NCI-H146 treated with DMSO at 0.1 percent for 48 hours (cell line): ENCODE data around the gene GTPBP6.

Experiments used
- DNase-seq: peaks from one replicate; lab custom pipeline; 2025; ENCODE audit not compliant: unreplicated experiment; lab: John Stamatoyannopoulos, UW

GTPBP6 gene, protein sequence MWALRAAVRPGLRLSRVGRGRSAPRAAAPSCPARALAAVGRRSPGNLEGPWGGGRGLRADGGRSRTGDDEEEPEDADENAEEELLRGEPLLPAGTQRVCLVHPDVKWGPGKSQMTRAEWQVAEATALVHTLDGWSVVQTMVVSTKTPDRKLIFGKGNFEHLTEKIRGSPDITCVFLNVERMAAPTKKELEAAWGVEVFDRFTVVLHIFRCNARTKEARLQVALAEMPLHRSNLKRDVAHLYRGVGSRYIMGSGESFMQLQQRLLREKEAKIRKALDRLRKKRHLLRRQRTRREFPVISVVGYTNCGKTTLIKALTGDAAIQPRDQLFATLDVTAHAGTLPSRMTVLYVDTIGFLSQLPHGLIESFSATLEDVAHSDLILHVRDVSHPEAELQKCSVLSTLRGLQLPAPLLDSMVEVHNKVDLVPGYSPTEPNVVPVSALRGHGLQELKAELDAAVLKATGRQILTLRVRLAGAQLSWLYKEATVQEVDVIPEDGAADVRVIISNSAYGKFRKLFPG

DNA sequence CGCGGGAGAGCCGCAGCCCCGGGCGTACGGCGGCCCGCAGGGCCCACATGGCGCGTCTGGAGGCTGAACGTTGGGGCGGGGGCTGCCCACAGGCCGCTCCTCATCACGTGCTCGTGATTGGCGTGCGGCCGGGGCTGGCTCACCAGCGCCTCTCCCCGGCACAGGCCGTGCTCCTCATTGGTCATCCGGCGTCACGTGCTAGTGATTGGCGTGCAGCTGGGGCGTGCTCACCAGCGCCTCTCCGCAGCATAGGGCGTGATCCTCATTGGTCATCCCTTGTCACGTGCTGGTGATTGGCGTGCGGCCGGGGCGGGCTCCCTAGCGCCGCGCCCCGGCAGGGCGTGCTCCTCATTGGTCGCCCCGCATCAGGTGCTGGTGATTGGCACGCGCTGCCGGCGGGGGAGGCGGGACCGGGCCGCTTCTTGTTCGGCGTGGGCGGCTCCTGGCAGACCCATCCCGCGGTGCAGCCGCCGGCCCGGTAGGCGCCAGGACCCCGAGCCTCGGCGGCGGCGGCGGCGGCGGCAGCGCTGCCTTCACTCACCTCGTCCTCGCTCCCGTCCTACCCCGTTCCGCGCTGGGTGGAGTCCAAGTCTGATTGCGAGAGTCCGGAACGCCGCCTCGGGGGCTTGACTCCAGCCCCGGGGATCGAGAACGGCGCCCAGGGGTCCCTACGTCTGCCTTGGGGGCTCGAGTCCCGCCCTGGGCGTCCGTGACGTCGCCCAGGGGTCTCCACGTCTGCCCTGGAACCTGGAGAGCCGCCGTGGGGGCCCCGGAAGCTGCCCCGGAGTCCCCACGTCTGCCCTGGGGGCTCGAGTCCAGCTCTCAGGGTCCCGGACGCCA lies at the start of gene GTPBP6:
TSS of gene GTPBP6 (minus strand) at position 58 of the 840 bp plus-strand sequence. CDS start at position 49, 9 bp downstream.
- DNase-seq, result no peak

DNA sequence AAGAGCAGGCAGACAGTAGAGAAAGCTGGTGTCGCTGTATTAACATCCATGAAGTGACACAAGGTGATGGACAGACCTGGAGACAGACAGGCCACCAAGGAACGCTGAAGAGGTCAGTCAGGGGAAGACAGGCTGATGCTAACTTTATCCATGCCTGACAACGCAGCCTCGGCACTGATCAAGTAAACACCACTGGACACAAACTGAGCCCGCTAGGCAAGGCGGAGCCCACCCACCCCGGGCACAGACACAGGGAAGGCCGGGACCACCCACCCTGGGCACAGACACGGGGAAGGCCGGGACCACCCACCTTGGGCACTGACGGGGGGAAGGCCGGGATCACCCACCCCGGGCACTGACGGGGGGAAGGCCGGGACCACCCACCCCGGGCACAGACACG lies 49.3 kb upstream of the GTPBP6 start:
- no peak for DNase-seq

DNA sequence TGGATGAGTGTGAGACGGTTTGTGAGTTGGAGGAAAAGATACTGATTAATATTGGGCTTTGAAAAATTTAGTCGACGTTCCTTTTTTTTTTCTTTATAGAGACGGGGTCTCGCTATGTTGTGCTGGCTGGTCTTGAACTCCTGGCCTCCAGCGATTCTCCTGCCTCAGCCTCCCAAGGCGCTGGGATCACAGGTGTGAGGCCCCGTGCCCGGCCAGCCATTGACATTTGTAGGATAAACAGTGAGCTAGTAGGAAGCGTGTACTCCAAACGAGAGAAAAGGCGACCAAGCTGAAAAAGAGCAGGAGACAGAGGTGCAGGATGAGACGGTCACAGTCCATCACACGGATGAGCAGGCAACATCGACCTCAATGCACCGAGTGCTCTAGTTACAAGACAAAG lies 48.8 kb upstream of the GTPBP6 start:
- no peak for DNase-seq

DNA sequence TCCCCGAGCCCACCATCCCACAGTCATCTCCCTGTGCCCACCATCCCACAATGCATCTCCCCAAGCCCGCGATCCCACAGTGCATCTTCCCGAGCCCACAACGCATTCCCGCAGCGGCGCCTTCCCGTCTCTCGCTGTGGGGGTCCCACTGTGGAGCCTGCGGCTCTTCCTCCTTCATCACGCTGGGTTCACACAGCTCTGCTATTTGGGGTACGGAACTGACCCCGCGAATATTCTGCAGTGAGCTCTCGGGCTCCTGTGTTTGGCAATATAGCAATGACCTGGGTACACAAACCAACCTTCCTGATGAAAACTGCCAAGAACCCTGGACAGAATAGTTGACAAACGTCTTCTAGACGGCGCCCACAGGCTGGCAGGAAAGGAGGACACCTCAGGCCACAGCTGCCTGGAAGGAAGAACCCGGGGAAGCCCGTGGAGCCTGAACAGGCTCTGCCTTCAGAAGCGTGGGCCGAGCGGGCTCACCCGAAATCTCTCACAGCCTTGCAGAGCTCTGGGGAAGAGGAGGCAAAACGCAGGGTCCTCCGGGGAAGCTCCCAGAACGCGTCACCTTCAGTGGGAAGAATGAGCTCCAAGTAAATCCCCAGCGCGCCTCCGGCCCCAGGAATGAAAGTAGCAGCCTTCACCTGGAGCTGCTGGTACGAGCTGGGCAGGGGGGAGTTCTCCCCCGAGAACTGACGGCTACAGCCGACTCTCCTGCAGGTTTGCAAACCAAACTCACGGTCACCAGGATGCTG lies 45.2 kb upstream of the GTPBP6 start:
- DNase-seq, result no peak

DNA sequence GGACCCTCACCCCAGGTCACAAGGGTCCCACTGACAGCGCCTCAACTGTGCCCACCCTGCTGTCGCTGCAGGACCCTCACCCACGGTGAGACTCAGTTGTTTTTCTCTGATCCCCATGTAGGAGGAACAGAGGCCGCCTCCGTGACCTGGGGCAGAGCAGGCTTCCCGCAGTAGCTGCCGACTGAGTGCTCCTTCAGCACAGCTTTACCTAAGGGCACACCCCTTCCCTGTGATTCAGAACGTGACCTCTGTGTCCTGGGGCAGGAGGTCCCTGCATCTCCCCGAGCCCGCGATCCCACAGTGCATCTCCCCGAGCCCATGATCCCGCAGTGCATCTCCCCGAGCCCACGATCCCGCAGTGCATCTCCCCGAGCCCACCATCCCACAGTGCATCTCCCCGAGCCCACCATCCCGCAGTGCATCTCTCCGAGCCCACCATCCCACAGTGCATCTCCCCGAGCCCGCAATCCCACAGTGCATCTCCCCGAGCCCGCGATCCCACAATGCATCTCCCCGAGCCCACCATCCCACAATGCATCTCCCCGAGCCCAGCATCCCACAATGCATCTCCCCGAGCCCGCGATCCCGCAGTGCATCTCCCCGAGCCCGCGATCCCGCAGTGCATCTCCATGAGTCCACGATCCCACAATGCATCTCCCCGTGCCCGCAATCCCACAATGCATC lies 44.5 kb upstream of the GTPBP6 start:
- no peak for DNase-seq

DNA sequence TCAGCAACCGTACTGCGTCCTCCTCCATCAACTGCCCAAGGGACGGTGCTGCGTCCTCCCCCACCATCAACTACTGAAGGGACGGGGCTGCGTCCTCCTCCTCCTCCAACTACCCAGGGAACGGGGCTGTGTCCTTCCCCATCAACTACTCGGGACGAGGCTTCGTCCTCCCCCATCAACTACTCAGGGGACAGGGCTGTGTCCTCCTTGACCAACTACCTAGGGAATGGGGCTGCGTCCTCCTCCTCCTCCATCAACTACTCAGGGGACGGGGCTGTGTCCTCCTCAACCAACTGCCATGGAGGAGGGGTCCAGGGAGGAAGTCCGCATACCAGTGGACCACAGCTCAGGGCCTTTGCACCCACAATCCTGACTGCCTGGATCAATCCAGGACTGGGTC lies 43.8 kb upstream of the GTPBP6 start:
- no peak for DNase-seq

DNA sequence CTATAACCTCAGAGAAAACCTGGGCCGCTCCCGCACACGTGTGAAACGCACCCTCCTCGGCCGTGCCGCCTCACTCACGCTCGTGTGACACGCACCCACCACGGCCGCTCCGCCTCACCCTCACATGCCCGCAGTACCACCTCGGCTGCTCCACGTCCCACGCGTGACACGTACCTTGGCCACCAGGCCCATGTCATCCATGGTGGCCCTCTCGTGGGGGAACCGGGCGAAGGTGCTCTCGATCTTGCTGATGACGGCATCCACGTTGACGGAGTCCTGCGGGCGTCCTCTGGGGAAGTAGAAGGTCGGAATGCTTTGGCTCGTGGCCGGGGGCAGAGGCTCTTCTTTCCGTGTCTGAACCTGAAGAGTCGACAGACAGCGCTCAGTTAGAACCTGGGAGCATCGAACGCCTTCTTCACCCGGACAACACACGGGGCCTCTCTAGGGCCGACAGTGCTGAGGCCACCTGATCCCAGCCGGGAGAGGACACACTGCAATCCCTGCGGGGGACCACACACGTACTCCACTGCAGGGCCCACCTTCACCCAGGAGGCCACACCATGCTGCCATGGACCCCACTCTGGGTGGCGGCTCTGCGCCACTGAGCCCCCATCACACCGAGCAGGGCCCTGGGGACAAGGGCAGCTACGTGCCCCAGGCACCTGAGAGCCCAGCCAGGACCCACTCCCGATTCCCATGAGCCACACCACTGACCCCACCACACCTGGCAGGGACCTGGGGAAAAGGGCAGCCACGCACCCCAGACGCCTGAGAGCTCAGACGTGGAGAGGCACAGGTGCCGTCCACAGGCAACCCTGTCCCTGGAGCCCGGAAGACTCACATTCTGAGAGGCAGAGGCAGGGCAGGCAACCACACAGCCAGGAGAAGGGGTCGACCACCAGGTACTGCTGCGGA lies 42.9 kb upstream of the GTPBP6 start:
- DNase-seq, result no peak

DNA sequence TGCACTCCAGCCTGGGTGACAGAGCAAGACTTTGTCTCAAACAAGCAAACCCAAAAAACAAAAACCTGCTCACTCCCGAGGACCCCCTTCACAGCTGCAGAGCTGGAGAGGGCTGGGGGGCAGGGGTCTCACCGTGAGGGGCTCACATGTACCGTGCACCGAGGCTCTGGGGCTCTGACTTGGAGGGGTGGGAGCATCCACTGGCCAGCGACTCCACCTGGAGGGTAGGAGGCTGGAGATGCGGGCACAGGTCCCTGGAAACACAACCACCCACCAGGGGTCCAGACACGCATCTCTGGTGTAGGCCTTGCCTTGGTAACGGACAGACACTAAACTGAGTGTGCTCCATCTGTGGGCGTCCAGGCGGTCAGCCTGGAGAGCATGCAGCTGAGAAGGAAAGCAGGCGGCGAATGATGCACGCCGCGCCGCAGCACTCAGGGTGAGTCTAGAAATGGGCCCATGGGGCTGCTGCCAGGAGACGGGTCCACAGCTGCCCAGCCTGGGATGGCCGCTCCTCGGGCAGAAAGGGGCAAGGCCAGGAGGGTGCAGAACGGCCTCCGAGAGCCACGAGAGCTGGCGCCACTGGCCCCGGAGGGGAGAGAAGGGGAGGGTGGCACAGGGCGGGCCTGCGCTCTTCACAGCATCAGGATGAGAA lies 42.0 kb upstream of the GTPBP6 start:
- no peak for DNase-seq

DNA sequence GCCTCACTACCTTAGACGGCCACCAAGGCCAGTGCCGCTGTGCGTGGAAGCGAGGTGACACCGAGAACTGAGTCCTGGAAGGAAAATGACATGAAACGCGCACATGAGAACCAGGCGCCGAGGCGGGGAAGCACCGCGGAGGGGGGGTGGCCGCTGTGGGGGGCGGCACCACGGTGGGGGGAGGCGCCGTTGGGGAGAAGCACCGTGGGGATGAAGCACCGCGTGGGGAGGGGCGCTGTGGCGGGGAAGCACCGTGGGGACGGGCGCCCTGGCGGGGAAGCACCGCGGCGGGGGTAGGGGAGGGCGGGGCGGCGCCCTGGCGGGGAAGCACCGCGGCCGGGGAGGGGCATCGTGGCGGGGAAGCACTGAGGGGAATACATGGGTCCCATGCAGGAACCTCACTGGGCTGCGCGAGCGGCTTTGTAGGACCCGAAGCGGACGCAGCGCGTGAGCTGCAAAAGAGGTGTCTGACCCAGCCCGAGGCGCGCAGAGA lies 40.1 kb upstream of the GTPBP6 start:
- DNase-seq, result no peak

DNA sequence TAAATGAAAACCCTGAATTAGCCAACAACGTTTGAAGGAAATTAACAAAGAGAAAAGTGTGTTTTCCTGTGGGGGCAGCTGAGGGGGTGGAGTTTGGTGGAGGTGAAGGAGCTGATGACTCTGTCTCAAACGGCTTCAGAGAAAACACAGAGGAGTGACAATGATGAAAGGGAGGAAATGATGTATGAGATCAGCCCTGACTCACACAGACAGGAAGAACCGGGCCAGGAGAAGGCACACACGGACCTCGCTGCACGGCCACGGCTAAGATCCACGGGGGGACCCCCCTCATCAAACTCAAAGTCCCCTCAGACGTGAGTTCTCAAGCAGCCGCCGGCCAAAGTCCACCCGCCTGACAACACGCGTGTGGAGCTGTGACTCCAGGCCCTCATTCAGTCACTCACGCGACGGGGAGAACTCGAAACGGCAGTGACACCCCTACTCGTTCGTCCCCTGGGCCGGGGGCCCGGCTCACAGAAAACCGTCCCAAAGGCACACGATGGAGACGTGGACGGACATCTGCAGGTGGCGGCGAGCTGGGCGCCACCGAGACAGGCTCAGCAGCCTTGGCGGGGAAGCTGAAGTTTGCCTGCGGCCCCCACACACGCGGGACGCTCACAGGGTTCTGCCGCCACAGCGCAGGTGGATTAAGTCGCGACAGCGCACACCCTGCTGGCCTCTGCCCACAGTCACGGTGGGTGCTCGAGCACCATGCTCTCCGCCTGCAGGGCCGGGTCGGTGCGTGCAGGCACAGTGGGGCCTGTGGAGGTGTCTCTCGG lies 39.3 kb upstream of the GTPBP6 start:
- DNase-seq, result peak; percentile 73

DNA sequence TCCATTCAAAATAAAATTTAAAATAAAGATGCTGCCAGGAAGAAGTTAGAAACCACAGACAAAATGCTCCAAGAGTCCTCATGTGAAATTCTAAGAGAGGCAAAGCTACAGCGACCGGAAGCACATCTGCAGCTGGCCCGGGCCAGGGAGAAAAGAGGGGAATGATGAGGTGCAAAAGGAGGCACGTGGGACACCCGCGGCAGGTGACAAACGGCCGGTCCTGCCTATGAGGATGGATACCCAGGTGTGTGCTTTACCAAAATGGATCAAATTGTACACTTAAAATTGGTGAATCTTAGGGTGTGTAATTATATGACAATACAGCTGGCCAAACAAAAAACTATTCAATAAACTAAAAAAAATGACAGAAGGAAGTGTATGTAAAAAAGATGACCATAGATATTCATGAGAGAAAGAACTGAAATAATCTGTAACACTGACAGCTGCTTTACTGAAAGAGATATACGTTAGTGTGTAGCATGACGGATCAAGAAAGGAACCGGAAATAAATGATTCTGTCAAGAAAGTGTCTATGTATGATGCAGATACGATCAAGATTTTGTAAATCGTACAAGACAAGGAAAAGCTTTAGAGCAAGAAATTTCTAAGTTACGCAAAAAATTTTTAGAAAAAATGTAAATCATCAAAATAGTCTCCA lies 38.6 kb upstream of the GTPBP6 start:
- DNase-seq, result peak; percentile 98

DNA sequence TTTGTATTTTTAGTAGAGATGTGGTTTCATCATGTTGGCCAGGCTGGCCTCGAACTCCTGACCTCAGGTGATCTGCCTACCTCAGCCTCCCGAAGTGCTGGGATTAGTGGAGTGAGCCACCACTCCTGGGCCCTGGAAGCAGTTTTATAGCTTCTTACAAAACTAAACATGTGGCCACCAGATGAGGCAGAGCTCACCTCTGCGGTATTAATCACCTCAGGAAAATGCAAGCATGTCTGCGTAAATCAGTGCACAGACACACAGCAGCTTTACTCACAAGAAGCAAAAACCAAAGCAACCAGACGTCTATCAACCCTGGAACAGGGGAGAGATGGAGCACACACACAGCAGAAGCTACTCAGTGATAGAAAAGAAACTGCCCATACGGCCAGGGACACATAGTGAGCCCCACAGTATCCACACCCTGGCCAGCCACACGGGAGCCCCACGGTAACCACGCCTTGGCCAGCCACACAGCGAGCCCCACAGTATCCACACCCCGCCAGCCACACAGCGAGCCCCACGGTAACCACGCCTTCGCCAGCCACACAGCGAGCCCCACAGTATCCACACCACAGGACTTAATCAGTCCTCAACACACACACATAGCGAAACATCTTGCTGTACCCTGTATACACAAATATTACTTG lies 37.9 kb upstream of the GTPBP6 start:
- DNase-seq, result no peak

DNA sequence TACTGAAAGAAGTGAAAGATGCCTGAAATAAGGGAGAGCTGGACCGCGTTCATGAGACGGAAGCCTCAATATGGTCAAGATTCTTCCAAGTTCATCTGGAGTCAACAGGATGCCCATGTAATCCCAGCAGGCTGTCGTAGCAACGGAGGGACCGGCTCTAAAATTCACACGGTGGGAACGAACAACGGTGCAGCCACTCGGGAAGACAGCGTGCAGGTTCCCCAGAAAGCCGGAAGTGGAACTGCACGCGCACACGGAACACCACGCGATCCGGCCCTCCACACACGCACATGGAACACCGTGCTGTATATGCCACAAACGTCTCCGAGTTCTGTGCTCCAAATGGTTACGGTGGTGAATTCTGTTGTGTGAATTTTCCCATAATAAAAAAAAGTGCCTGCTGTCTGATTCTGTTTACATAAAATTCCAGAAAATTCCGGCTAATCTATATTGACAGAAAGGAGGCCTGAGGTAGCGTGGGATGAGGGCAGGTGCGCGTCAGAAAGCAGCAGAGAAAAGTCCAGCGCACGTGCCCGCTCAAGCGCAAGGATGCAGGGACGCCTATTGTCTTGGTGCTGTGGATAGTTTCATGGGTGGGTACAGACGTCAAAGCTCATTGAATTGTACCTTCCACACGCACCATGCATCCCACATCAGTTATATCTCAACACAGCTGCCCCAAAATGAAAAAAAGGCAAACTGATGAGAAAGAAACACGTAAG lies 36.9 kb upstream of the GTPBP6 start:
- no peak for DNase-seq

DNA sequence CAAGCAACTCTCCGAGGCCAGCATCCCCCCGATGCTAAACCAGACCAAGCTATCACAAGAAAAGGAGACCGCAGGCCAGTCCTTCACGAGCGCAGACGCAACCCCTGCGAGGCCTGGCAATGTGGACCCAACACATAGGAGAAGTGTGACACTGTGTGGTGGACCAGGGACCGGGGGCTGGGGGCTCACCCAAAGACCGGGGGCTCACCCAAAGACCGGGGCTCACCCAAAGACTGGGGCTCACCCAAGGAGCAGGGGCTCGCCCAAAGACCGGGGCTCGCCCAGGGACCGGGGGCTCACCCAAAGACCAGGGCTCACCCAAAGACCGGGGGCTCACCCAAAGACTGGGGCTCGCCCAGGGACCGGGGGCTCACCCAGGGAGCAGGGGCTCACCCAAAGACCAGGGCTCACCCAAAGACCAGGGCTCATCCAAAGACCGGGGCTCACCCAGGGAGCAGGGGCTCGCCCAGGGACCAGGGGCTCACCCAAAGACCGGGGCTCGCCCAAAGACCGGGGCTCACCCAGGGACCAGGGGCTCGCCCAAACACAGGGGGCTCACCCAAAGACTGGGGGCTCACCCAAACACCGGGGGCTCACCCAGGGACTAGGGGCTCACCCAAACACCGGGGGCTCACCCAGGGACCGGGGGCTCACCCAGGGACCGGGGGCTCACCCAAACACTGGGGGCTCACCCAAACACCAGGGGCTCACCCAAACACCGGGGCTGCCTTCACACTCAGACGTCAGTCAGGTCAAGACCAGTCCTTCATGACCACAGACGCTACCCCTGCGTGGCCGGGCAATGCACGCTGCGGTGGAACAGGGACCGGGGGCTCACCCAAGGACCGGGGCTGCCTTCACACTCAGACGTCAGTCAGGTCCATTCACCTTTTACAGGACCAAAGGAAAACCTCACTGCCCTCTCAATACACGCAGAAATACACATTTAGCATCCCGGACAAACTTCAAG lies 35.3 kb upstream of the GTPBP6 start:
- DNase-seq, result no peak

DNA sequence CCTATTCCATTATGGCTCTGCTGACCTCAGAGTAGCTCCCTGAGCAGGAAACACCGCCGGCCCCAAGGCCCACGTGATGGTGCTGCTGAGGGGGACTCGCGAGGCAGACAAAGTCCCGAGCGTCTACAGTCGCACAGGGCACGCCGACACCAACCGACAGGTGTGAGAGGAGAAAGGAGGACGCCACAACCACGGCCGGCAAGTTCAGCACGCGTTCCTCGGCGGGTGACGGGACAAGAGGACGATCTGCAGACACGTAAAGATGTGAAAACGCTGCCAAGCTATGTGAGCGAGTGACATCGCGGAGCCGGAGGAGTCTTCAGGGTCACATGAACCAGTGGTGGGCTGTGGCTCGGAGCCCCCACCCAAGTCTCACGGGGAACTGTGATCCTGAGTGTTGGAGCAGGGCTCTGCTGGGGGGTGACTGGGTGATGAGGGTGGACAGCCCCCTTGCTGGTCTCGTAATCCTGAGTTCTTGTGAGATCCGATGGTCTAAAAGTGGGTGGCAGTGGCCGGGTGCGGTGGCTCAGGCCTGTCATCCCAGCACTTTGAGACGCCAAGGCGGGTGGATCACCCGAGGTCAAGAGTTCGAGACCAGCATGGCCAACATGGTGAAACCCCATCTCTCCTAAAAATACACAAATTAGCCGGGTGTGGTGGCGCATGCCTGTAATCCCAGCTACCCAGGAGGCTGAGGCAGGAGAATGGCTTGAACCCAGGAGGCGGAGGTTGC lies 34.2 kb upstream of the GTPBP6 start:
- no peak for DNase-seq
